Inferior parietal cortex (tissue), 1 donor: ENCODE measurements around the gene ADI1.
"Not testable (repeated sequence)": the region's sequence is repeated elsewhere in the genome, so short reads cannot be mapped to it uniquely, and the experiment has no call there.

ENCODE experiments used
- DNase-seq: peaks from one replicate; pipeline ENCODE4 v3.0.0-alpha.2; 2016; ENCODE audit errors: extremely low spot score

Gene ADI1

DNA sequence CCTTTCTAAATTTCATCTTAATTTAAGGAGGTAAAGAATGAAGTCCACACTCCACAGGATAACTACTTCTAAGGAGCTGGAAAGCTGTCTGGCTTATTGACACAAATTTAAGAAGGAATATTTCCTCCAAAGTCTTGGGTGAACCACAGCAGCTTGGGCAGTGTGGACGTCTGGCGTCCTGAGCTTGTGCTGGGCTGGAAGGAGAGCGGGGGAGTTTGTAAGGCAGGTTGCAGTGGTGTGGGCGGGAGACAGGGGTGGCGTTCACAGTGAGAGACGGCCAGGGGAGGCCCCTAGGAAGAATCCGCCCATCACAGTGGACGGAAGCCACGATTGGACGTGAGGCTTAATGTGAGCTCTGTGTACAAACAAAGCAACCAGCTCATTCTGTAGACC lies 25.7 kb downstream of the ADI1 start:
- DNase-seq = no peak

DNA sequence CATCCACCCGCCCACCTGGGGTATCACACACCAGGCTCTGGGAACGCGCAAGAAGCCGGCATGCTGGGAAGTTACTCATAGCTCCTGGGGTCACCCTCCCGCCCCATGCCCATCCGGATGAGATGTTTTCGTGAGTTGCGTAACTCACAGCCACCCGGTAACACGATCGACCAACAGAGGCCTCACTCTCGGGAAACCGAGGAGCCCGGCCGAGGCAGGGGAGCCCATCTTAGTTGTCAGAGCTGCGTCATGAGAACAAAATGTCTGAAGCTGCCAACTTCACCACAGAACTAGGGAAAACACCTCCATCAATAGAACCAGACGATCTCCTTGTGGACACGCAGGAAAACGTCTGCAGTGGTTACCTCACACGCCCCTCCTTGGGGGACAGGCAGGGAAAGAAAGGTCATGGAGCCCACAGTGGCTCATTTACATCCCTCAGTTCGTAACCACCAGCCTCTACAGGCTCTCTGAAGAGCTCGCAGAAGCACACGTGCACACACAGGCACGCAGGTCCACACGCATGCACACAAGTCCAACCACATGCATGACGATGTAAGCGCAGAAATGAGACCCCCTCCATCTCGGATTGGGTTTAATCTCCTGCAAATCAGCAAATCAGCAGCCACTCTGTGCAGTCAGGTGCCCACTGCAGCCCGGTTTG lies 26.2 kb downstream of the ADI1 start:
- DNase-seq = no peak

GRCh38 chr2:3492475-3492787 lies 26.9 kb downstream of the ADI1 start:
- DNase-seq = not testable (repeated sequence)

GRCh38 chr2:3491716-3492474 lies 27.4 kb downstream of the ADI1 start:
- DNase-seq = no peak

DNA sequence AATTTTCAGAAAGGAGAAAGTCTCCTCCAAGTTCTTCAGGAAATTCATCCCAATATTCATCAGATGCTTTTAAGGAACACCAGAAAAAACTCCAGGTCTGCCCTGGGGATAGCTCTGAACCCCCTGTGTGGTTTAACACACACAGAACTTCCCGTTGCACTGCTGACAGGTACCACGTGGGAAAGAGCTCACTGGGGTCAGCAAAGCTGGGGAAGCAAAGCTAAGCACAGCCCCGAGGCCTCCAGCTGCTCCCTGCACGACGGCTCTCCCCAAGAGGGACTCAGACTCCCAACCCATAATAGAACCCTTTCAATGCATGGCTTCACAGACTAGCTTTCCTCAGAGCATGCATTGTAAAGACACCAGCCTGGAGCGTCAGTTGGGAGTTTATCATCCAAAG lies 28.0 kb downstream of the ADI1 start:
- DNase-seq = no peak

DNA sequence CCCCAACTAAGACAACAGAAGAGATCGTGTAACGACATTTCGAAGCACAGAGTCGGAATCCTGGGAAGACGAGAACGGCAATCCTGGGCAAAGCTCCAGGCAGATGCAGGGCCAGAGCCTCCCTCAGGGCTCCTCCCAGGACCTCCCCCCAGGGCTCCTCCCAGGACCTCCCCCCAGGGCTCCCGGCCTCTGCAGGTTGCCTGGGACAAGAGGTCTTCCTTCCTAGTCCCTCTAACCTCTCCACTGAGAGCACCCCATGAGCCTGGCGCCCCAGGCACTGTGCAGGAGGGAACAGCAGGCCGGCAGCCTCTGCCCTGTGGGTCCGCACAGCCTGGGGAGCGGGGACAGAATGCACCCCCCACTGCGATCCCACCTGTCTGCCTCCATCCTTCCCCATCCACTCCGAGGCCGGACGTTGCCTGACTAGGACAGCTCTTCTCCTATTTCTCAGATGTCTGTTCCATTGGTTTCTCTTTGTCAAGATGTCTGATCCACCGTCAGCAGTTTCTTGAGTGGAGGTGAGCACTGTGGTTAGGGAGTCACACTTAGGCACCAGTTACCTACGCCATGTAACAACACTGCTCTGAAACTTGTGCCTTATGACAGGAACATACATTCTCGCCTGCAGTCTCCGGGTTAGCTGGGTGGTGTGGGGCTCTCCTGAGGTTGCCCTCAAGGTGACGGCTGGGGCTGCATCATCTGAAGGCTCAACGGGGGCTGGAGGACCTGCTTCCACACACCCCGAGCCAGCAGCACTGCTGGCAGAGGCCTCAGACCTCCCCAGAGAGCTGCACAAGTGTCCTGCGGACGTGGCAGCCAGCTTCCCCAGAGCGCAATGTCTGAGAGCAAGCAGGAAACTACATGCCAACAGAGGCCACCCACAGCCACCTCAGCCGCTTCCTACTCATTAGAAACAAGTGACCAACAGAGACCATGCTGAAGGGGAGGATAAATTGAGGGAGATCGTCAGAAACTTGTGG lies 28.9 kb downstream of the ADI1 start:
- DNase-seq = no peak

DNA sequence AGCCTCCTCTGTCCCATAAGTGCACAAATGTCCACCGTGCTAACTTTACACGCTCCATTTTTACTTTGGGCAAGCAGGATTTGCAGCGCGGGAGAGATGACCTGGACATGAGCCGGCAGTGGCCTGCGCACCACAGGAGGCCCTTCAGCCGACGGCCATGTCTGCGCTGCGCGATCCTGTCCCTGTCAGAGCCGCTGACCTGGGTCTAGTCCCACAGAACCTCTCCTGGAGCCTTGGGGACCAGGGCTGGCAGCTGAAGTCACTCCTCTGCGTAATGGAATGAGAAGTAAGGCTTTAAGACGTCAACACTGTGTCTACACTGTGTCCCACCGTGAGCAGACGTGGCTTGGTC lies 29.6 kb downstream of the ADI1 start:
- no peak for DNase-seq

GRCh38 chr2:3488855-3489763 lies 30.2 kb downstream of the ADI1 start:
- no peak for DNase-seq

GRCh38 chr2:3488061-3488531 lies 31.2 kb downstream of the ADI1 start:
- DNase-seq = no peak

- no peak for DNase-seq
Observed at GRCh38 chr2:3487432-3487831, 31.9 kb downstream of the ADI1 start.

DNA sequence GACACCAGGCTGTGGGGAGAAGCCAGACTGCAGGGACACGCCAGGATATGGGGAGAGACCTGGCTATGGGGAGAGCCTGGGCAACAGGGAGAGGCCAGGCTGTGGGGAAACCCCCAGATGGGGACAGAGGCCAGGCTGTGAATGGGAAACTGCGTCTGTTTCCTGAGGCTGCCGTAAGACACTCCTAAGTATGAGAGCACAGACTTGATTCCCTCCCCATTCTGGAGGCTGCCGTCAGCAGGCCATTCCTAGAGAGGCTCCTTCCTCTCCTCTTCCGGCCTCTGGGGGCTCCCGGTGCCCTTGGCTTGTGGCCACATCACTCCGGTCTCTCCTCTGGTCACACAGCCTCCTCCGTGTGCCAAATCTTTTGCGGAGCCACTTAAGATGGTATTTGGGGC lies 32.3 kb downstream of the ADI1 start:
- no peak for DNase-seq

GRCh38 chr2:3486047-3487027 lies 33.0 kb downstream of the ADI1 start:
- DNase-seq = no peak

- DNase-seq = no peak
Observed at GRCh38 chr2:3485166-3485565, 34.2 kb downstream of the ADI1 start.

DNA sequence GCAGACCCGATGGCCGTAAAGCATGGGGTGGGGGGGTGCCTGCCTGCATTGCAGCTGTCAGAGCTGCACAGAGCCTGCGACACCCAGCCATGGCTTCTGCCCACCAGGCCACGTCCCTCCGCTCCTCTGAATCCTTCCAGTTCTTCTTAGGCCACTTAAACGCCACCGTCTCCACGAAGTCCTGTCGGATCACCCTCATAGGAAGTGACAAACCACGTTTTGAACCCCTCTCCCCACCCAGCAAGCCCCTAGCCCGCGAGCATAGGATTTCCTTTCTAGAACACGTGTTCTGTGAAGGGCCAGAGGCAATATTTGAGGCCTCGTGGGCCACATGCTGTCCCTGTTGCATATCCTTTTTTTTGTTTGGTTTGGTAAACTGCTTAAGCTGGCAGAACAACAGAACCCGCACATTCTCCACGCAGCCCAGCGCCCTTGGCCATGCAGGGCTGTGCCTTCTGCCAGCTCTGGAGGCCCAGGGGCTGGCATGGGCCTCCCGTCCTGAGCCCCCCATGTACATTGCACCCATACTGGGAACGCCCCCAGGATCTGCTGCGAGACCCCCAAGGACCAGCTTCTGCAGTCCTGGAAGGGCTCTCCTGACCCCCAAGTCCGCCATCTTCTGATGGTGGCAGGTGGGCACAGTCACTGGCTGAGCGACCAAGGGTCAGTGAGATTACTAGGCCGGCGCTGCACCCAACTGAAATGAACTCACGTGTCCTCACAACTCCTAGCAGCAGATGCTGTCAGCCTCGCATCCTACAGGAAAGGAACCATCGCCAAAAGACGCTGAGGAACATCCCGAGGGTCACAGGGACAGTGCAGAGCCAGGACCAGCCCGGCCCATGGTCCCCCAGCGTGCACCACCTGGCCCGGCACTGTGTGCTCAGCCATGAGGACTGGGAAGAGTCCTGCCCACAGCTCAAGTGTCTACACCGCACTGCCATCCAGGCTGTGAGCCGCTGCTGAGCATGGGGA lies 35.1 kb downstream of the ADI1 start:
- DNase-seq = no peak

DNA sequence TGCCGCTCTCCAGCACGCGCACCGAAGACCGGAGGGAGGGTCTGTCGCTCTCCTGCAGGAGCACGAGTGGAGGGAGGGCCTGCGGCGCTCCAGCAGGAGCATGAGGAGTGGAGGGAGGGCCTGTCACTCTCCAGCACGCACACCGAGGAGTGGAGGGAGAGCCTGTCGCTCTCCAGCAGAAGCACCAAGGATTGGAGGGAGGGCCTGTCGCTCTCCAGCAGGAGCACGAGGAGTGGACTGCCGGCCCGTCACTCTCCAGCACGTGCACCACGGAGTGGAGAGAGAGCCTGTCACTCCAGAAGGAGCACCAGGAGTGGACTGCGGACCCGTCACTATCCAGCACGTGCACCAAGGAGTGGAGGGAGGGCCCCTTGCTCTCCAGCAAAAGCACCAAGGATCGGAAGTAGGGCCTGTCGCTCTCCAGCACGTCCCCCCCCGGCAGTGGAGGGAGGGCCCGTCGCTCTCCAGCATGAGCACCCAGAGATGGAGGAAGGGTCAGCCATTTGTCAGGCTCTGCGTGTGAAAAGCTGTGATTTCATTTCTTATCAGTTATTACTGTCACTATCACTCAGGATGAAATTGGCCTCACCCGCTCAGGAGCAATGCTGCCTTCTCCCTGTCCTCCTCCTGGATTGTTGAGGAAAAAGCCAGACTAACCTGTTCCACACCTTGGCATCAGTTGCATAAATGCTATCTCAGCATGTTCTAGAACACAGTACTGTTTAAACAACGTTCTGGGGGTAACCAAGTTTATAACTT lies 35.9 kb downstream of the ADI1 start:
- no peak for DNase-seq

- no peak for DNase-seq
Observed at GRCh38 chr2:3482363-3482821, 36.9 kb downstream of the ADI1 start.

DNA sequence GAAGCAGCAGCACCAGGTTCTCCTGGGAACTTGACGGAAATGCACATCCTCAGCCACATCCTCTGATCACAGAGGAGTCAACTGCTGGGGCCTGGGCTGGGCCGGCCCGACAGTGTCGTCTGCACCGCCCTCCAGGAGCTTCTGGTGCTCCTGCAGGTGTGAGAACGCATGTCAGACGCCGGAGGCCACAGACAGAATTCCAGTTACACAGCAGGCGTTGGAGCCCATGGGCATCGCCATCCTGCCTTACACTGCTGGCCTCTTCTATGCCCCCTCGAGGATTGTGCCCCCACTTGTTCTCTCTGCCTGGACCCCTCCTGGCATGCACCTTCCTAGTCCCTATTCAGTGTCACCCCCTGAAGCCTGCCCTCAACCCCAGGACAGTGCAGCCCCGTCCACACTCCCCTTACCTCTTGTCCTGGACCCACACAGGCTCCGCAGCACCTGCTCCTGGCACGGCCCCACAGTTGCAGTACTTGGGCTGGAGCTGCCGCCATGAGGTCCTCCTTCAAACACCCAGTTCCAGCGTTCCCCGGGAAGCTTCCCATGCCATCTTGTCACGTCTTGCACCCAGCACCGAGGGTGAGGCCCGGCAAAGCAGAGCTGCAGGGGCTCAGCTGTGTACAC lies 37.5 kb downstream of the ADI1 start:
- DNase-seq = no peak

DNA sequence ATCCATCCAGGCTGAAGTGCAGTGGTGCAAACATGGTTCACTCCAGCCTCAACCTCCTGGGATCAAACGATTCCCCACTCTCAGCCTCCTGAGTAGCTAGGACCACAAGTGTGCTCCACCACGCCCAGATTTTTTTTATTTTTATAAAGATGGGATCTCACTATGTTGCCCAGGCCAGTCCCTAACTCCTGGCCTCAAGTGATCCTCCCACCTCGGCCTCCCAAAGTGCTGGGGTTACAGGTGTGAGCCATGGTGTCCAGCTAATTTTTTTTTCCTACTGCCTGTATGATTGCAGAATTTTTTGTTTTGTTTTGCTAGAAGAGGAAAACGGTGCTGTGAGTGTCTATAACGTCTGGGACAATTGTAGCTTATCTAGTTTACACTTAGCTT lies 38.3 kb downstream of the ADI1 start:
- no peak for DNase-seq
